Retinal pigment epithelial cell (primary cell): ENCODE results near the gene METAP1.
"Not testable (repeated sequence)": the region's sequence is repeated elsewhere in the genome, so short reads cannot be mapped to it uniquely, and the experiment has no call there.

Experiments
- DNase-seq: peaks from one replicate; pipeline ENCODE4 v3.0.0-alpha.2; 2010; ENCODE audit warnings: low read depth
- H3K4me3 ChIP-seq: 2 replicates; pipeline ENCODE4 v1.5.1; 2011; ENCODE audit warnings: mild to moderate bottlenecking, low read length, control low read depth, moderate library complexity
- TF ChIP-seq, protein P1 (sequence below): conservative IDR thresholded peaks from 2 replicates; pipeline ENCODE4 v1.5.1; 2011; ENCODE audit warnings: low read depth, low read length, control low read depth, inconsistent platforms

Gene METAP1

GRCh38 chr4:99021386-99021785 is 25.9 kb downstream of the METAP1 start:
- no peak overlapping the region for H3K4me3 ChIP-seq
- TF ChIP-seq, protein P1, sequence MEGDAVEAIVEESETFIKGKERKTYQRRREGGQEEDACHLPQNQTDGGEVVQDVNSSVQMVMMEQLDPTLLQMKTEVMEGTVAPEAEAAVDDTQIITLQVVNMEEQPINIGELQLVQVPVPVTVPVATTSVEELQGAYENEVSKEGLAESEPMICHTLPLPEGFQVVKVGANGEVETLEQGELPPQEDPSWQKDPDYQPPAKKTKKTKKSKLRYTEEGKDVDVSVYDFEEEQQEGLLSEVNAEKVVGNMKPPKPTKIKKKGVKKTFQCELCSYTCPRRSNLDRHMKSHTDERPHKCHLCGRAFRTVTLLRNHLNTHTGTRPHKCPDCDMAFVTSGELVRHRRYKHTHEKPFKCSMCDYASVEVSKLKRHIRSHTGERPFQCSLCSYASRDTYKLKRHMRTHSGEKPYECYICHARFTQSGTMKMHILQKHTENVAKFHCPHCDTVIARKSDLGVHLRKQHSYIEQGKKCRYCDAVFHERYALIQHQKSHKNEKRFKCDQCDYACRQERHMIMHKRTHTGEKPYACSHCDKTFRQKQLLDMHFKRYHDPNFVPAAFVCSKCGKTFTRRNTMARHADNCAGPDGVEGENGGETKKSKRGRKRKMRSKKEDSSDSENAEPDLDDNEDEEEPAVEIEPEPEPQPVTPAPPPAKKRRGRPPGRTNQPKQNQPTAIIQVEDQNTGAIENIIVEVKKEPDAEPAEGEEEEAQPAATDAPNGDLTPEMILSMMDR = no peak
- DNase-seq = no peak

GRCh38 chr4:99022566-99022965 is 27.0 kb downstream of the METAP1 start:
- TF ChIP-seq, protein P1 = no peak
- no peak for DNase-seq
- H3K4me3 ChIP-seq = peak overlapping the region; percentile 39

- not testable (repeated sequence) for H3K4me3 ChIP-seq, DNase-seq
Observed at GRCh38 chr4:99023800-99024251, 28.3 kb downstream of the METAP1 start.

DNA sequence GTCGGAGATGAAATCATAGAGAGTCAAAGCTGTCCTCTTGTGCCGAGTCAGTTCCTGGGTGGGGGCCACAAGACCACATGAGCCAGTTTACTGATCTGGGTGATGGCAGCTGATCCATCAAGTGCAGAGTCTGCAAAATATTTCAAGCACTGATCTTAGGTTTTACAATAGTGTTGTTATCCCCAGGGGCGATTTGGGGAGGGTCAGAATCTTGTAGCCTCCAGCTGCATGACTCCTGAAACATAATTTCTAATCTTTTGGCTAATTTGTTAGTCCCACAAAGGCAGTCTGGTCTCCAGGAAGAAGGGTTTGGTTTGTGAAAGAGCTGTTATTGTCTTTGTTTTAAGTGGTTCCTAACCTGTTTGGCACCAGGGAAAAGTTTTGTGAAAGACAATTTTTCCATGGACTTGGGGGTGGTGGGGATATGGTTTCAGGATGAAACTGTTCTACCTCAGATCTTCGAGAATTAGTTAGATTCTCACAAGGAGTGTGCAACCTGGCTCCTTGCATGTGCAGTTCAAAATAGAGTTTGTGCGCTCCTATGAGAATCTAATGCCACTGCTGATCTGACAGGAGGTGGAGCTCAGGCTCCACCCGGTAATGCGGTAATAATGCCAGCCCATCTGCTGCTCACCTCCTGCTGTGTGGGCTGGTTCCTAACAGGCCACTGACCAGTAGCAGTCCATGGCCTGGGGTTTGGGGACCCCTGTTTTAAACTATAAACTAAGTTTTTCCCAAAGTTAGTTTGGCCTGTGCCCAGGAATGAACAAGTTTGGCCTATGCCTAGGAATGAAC is 29.2 kb downstream of the METAP1 start:
- H3K4me3 ChIP-seq = no peak overlapping the region
- TF ChIP-seq, protein P1 = no peak
- no peak for DNase-seq

DNA sequence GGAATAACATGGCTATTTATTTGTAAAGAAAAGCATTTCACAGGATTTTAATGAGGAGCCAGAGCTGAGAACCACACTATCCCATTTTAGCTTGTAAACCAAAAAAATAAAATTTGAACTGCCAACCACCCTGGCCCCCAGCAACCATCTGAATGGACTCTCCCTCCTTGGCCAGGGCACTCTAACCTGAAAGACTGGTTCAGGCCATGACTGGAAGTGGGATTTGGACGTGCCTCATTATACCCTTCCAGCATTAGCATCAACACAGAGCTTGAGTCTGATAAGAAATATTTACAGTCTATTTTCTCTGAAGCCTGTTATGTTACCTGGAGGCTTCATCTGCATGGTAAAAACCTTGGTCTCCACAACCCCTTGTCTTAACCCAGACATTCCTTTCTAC is 30.0 kb downstream of the METAP1 start:
- DNase-seq = no peak
- H3K4me3 ChIP-seq = no peak overlapping the region
- TF ChIP-seq, protein P1 = no peak

DNA sequence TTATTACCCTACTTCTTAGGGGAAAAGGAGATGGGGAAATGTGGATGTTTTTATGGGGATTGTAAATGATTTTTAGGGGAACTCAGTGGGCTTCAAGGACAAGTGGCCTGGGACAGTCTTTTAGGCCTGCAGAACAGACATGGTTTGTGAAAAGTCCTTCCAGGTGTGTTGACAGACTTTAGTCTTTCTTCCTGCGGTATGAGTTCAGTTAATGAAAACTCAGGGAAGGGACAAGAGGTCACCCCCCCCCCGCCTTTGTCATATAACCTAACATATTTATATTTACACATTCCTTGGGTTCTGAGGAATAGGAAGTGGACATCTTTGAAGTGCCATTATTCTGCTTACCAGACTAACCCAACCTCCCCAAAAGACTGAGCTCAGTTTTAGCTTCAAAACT is 31.8 kb downstream of the METAP1 start:
- no peak for DNase-seq
- TF ChIP-seq, protein P1 = no peak
- H3K4me3 ChIP-seq = no peak overlapping the region

- DNase-seq = no peak
- TF ChIP-seq, protein P1 = no peak
- H3K4me3 ChIP-seq = no peak overlapping the region
Observed at GRCh38 chr4:99028187-99028586, 32.7 kb downstream of the METAP1 start.
